ENCODE measurements around the gene YBX2.

Gene YBX2

DNA sequence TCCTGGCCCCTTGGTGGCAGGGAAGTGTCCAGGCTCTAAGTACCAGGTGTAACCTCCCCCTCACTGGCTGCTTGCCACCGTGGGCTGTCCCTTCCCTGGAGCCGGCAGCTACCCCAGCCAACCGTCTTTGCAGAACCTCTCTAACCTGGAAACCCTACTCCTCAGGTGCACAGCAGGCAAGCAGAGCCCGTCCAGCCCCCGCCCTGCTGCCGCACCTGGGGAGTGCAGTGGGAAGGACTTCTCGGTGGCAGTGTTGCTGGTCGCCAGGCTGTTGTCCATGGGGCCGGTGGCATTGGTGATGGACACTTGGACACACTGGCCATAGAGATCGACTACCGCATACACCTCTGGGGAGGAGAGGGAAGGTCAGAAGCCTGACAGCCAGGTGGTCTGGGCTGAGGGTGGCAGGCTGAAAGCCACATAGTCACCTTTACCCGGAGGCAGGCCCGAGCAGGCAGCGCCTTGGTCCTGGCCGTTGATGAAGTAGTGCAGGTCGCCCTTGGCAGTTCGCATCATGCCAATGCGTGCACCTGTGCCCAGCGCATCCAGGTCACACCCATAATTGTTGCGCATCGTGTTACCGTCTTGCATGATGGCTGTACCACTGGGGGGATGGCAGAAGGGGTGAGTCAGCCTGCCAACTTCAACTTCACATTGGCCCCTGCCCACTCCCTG is 28.2 kb upstream of the YBX2 start:
- no peak for DNase-seq (ENCODE audit: low read depth)

DNA sequence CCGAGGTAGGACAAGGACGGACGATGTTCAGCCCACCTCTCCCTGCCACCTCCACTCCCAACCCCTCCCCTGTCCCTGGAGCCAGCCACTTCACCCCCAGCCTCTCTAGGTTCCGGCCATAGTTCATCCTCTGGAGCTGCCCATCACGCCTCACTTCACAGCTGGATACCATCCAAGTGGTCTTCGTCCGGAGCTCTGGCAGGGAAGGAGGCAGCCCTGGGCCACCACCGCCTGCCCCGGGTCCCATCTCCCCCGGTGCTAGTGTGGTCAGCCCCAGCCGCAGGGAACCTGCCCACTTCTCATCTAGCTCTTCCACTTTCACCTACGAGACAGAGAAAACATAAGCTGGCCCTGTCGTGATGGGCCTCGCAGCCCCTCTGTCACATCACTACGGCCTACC is 27.0 kb upstream of the YBX2 start:
- no peak for DNase-seq (ENCODE audit: low read depth)

- no peak for DNase-seq (ENCODE audit: low read depth)
Observed at GRCh38 chr17:7318121-7318860, 23.9 kb upstream of the YBX2 start.

DNA sequence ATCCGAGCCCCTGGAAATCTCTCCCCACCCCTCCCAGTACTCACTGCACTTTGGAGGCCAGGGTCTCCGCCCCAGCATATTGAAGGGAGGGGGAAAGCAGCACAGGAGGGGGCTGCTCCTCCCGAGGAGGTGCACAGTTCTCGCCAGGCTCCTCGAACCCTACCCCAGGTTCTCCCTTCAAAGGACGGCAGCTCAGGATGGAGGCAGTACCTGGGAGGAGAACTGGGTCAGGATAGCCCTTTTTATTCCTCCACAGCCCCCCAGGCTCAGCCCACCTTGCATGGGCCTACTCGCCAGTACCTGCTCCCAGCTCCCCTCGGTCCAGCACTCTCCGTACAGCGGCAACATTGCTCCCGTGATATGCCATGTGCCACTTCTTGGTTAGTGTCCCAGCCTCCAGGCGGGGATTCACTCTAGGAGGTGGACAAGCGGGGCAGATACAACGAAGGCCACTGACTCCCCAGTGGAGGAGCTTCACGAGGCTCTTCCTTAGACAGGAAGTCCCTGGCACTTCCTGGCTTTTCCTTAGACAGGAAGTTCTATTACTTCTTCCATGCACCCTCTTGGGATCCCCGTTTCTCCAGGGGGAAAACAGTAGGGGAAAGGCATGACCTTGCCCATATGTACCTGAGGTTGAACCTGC is 22.8 kb upstream of the YBX2 start:
- DNase-seq (ENCODE audit: low read depth): no peak

- no peak for DNase-seq (ENCODE audit: low read depth)
Observed at GRCh38 chr17:7315570-7316235, 21.3 kb upstream of the YBX2 start.

GRCh38 chr17:7314719-7315569 is 20.5 kb upstream of the YBX2 start, which contains the start of gene GPS2:
GPS2 (minus strand) TSS chr17:7315360; CDS start chr17:7315052, 308 bp downstream.
- peak; percentile 69 for DNase-seq (ENCODE audit: low read depth)

- DNase-seq (ENCODE audit: low read depth): no peak
Observed at GRCh38 chr17:7313890-7314718, 19.7 kb upstream of the YBX2 start.

GRCh38 chr17:7313088-7313889 is 18.9 kb upstream of the YBX2 start:
- DNase-seq (ENCODE audit: low read depth): no peak

GRCh38 chr17:7312432-7313087 is 18.1 kb upstream of the YBX2 start:
- no peak for DNase-seq (ENCODE audit: low read depth)

DNA sequence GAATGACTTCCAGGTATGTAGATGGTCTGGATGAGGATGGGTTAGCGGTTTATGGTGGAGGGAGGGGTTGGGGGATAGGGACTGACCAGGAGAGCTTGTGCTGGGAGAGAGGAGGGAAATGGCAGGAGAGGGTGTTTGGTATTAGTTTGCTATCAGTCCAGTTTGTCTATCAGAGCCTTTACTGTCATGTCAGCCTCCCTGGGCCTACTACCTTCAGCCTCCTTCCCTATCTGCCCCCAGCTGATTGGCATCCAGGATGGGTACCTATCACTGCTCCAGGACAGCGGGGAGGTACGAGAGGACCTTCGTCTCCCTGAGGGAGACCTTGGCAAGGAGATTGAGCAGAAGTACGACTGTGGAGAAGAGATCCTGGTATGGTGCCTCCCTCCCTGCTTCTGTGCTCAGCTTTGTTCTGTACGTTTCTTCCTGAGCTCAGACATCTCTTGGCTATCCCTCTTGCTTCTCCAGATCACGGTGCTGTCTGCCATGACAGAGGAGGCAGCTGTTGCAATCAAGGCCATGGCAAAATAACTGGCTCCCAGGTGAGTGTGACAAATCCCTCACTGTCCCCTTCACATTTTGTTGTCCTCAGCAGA is 16.8 kb upstream of the YBX2 start:
- no peak for DNase-seq (ENCODE audit: low read depth)

- no peak for DNase-seq (ENCODE audit: low read depth)
Observed at GRCh38 chr17:7309628-7310027, 15.2 kb upstream of the YBX2 start.

- DNase-seq (ENCODE audit: low read depth): peak; percentile 72
Observed at GRCh38 chr17:7308625-7309433, 14.4 kb upstream of the YBX2 start.

GRCh38 chr17:7307686-7308624 is 13.5 kb upstream of the YBX2 start:
- peak; percentile 45 for DNase-seq (ENCODE audit: low read depth)

DNA sequence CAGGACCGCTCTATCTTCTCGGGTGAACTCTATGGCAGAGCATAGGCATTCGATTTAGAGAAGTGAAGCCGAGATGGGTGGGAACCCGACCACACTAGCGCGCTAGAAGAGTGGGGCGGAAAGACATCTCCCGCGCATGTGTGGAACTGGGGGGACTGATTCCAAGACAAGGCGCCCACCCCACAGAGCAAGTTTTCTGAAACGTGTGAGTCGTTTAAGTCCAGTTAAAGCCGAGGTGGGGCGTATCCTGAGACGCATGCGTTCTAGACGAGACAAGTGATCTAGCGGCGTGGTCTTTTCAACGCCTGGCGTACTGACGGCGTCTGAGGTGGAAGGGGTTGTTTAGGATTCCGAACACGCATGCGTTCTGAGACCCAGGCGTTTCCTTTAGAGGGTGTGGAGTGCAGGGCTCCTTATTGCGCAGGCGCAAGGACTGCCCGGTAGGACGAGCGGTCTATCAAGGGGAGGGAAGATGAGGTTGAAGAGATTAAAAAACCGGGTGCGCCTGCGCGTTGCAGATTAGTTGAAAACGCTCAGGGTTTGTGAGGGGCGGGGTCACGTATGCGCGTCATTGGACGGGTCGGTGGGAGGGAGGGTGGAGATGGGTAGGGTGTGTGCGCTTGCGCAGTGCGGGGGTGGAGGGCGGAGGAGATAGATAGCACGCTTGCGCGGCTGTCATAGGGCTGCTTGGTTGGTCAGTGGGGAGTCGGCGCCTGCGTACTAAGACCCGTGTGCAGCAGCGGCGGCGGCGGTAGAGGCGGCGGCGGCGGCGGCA is 12.7 kb upstream of the YBX2 start, which contains the start of gene EIF5A:
TSS of gene EIF5A (plus strand) at position 718 of the 775 bp plus-strand sequence. CDS start 2,008 bp downstream, outside the sequence.
- DNase-seq (ENCODE audit: low read depth): peak; percentile 100

DNA sequence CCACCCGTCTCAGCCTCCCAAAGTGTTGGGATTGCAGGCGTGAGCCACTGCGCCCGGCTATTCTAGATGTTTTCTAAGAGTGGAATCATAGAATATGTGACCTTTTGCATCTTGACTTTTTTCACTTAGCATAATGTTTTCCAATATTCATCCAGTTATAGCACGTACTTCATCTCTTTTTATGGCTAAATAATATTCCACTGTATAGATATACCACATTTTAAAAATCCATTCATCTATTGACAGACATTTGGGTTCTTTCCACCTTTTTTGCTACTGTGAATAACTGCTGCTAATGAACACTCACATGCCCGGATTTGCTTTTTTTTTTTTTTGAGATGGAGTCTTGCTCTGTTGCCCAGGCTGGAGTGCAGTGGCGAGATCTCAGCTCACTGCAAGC is 9.7 kb upstream of the YBX2 start:
- no peak for DNase-seq (ENCODE audit: low read depth)
